Spinal cord (tissue), 10 donors: Measurements from ENCODE around the gene HIF1AN. TPM values are rescaled to one million over a fixed set of nuclear protein-coding genes. Genes with fewer than 3 reads are reported as not detected.

ENCODE experiments used
- DNase-seq, 6 donors: peaks; one replicate each; pipeline versions ENCODE4 v3.0.0 to v3.0.0-alpha.2; 2013 to 2015; ENCODE audit warnings: low spot score in 6 of 6, low read depth in 4 of 6
- H3K27ac ChIP-seq: one replicate; pipeline ENCODE4 v1.5.1; 2013; ENCODE audit warnings: low read depth, low read length, control low read depth
- H3K27me3 ChIP-seq: one replicate; pipeline ENCODE4 v1.6.1; 2013; ENCODE audit warnings: low read length; ENCODE audit not compliant: control insufficient read depth, insufficient read depth
- H3K36me3 ChIP-seq: one replicate; pipeline ENCODE4 v1.6.1; 2013; ENCODE audit warnings: low read length; ENCODE audit not compliant: control insufficient read depth, insufficient read depth
- H3K4me1 ChIP-seq: one replicate; pipeline ENCODE4 v1.6.1; 2013; ENCODE audit warnings: low read length; ENCODE audit not compliant: control insufficient read depth, insufficient read depth
- H3K4me3 ChIP-seq: one replicate; pipeline ENCODE4 v1.5.1; 2013; ENCODE audit warnings: low read depth, low read length, control low read depth
- H3K9me3 ChIP-seq: one replicate; pipeline ENCODE4 v1.6.1; 2013; ENCODE audit warnings: low read length; ENCODE audit not compliant: control insufficient read depth, insufficient read depth
- WGBS: methylation state at CpG from one replicate; pipeline ENCODE4 v1.1.5; 2013; ENCODE audit warnings: missing lambda C conversion rate; ENCODE audit not compliant: insufficient coverage; 5-methylcytosine and 5-hydroxymethylcytosine counted together
- polyA plus RNA-seq, 2 donors: library from polyadenylated mRNA; unstranded; fragments of 120-200 nt; gene quantifications; one replicate each; pipeline ENCODE4 v1.2.1, GENCODE V29; 2013; ENCODE audit not compliant: insufficient read length in 2 of 2
- total RNA-seq, 2 donors: library from RNA; depleted of rRNA in 1 of 2; stranded (reverse); fragments of 120-200 nt in 1 of 2; fragments of >200 nt in 1 of 2; gene quantifications; one replicate each; pipeline versions ENCODE4 v1.2.3 to v1.2.4, GENCODE V29; 2013 to 2014
- donor health status: healthy.

Gene HIF1AN
- total and polyA plus RNA-seq, 4 donors, result 12.0 to 32.9 (median 22.8) TPM

GRCh38 chr10:100529475-100530298, 6.1 kb upstream of the HIF1AN start, which contains the start of gene NDUFB8:
NDUFB8 (minus strand) TSS chr10:100529871; CDS start chr10:100529851, 20 bp downstream.
- 0% methylated on average over 43 of the region's 43 CpGs for WGBS
- peak within 1 kb of the TSS; percentile 96 for H3K4me3 ChIP-seq
- H3K9me3 ChIP-seq, result no peaks in the 10 kb centered on the region
- peaks cover 25% of the 10 kb centered on the region for H3K36me3 ChIP-seq
- peak; percentile 89 to 99 (median 94) for DNase-seq
- no peaks in the 10 kb centered on the region for H3K27me3 ChIP-seq
- peak within 1 kb of the TSS; percentile 84 for H3K27ac ChIP-seq
- H3K4me1 ChIP-seq, result peaks cover 7% of the 10 kb centered on the region

GRCh38 chr10:100531761-100532160, 4.0 kb upstream of the HIF1AN start:
- Histone ChIP-seq H3K9me3 (no peaks in the 10 kb centered on the region), H3K4me3 (no peak overlapping the region), H3K36me3 (peaks cover 8% of the 10 kb centered on the region), H3K27ac (no peak overlapping the region), H3K27me3 (no peaks in the 10 kb centered on the region), H3K4me1 (peaks cover 8% of the 10 kb centered on the region)
- DNase-seq, result no peak

- 100% methylated on average over 2 of the region's 2 CpGs for WGBS
- no peaks in the 10 kb centered on the region for H3K27me3 ChIP-seq
- no peaks in the 10 kb centered on the region for H3K9me3 ChIP-seq
- DNase-seq, result no peak
- no peak overlapping the region for H3K27ac ChIP-seq
- no peak overlapping the region for H3K4me3 ChIP-seq
- H3K36me3 ChIP-seq, result peaks cover 8% of the 10 kb centered on the region
- H3K4me1 ChIP-seq, result peaks cover 4% of the 10 kb centered on the region
Measured at GRCh38 chr10:100534726-100535125, 1.0 kb upstream of the HIF1AN start.

GRCh38 chr10:100535338-100535714, 417 bp upstream of the HIF1AN start:
- Histone ChIP-seq H3K4me3 (peak overlapping the region; percentile 71), H3K27ac (peak overlapping the region; percentile 35)
- WGBS, result 0% methylated on average over 2 of the region's 4 CpGs

GRCh38 chr10:100537475-100537874, 1.7 kb downstream of the HIF1AN start:
- no peak for DNase-seq
- Histone ChIP-seq H3K4me1 (peaks cover 4% of the 10 kb centered on the region), H3K36me3 (peaks cover 30% of the 10 kb centered on the region), H3K27ac (no peak overlapping the region), H3K27me3 (no peaks in the 10 kb centered on the region), H3K4me3 (no peak overlapping the region), H3K9me3 (no peaks in the 10 kb centered on the region)
- WGBS, result 79% methylated on average over 4 of the region's 4 CpGs

More at GRCh38 chr10:100535338-100535714, 417 bp upstream of the HIF1AN start:
- Histone ChIP-seq H3K36me3 (peaks cover 12% of the 10 kb centered on the region), H3K4me1 (peaks cover 4% of the 10 kb centered on the region), H3K9me3 (no peaks in the 10 kb centered on the region), H3K27me3 (no peaks in the 10 kb centered on the region)
- no peak for DNase-seq

GRCh38 chr10:100544950-100545349, 9.2 kb downstream of the HIF1AN start:
- H3K4me1 ChIP-seq, result no peaks in the 10 kb centered on the region
- H3K9me3 ChIP-seq, result no peaks in the 10 kb centered on the region
- H3K36me3 ChIP-seq, result peaks cover 66% of the 10 kb centered on the region
- H3K27ac ChIP-seq, result no peak overlapping the region
- WGBS, result no CpG with 5 or more reads among the region's 5 CpGs
- no peaks in the 10 kb centered on the region for H3K27me3 ChIP-seq
- H3K4me3 ChIP-seq, result no peak overlapping the region
- DNase-seq, result no peak

- Histone ChIP-seq H3K4me1 (no peaks in the 10 kb centered on the region), H3K9me3 (no peaks in the 10 kb centered on the region), H3K36me3 (peaks cover 39% of the 10 kb centered on the region), H3K4me3 (no peak overlapping the region), H3K27ac (no peak overlapping the region), H3K27me3 (no peaks in the 10 kb centered on the region)
- WGBS, result no CpG with 5 or more reads among the region's 4 CpGs
- DNase-seq, result peak in 1 of 6 donors; percentile 29
Measured at GRCh38 chr10:100551196-100551595, 15.5 kb downstream of the HIF1AN start.

GRCh38 chr10:100551738-100552137, 16.0 kb downstream of the HIF1AN start:
- no peak overlapping the region for H3K27ac ChIP-seq
- H3K36me3 ChIP-seq, result peaks cover 34% of the 10 kb centered on the region
- H3K4me3 ChIP-seq, result no peak overlapping the region
- no peaks in the 10 kb centered on the region for H3K4me1 ChIP-seq
- DNase-seq, result no peak
- WGBS, result no CpG with 5 or more reads among the region's 5 CpGs
- H3K27me3 ChIP-seq, result no peaks in the 10 kb centered on the region
- no peaks in the 10 kb centered on the region for H3K9me3 ChIP-seq

GRCh38 chr10:100553929-100554328, 18.2 kb downstream of the HIF1AN start:
- Histone ChIP-seq H3K27ac (no peak overlapping the region), H3K9me3 (no peaks in the 10 kb centered on the region), H3K27me3 (no peaks in the 10 kb centered on the region), H3K36me3 (peaks cover 16% of the 10 kb centered on the region), H3K4me3 (no peak overlapping the region), H3K4me1 (no peaks in the 10 kb centered on the region)
- no CpG with 5 or more reads among the region's 3 CpGs for WGBS
- no peak for DNase-seq

GRCh38 chr10:100554902-100555301, 19.2 kb downstream of the HIF1AN start:
- H3K9me3 ChIP-seq, result no peaks in the 10 kb centered on the region
- no peak overlapping the region for H3K4me3 ChIP-seq
- H3K27ac ChIP-seq, result no peak overlapping the region
- no peak for DNase-seq
- H3K4me1 ChIP-seq, result no peaks in the 10 kb centered on the region
- H3K27me3 ChIP-seq, result no peaks in the 10 kb centered on the region
- H3K36me3 ChIP-seq, result peaks cover 9% of the 10 kb centered on the region
- WGBS, result 100% methylated on average over 1 of the region's 2 CpGs
